ENCODE results near the gene COX7C.
A peak's percentile ranks its signal among the peaks of the same experiment; 100 is the strongest.
"Not testable (repeated sequence)": the region's sequence is repeated elsewhere in the genome, so short reads cannot be mapped to it uniquely, and the experiment has no call there.

The COX7C gene

GRCh38 chr5:86617756-86618576 is at the start of gene COX7C:
TSS of gene COX7C (plus strand) at chr5:86617941. CDS start at chr5:86618056, 115 bp downstream.
- Histone ChIP-seq H3K27me3 (ENCODE audit: insufficient read depth, low read length) (no peaks in the 10 kb centered on the region), H3K36me3 (ENCODE audit: insufficient read depth, low read length) (peaks cover 27% of the 10 kb centered on the region)

GRCh38 chr5:86569522-86570426 is 48.0 kb upstream of the COX7C start:
- not testable (repeated sequence) for H3K4me1 ChIP-seq (ENCODE audit: control insufficient read depth, insufficient read depth, low read length, unreplicated experiment); H3K27me3 ChIP-seq (ENCODE audit: insufficient read depth, low read length); H3K36me3 ChIP-seq (ENCODE audit: insufficient read depth, low read length); H3K79me2 ChIP-seq (ENCODE audit: control insufficient read depth, insufficient read depth, low read length, unreplicated experiment); H2AFZ ChIP-seq (ENCODE audit: low read length, unreplicated experiment); H3K4me3 ChIP-seq (ENCODE audit: low read depth, low read length); H3K27ac ChIP-seq (ENCODE audit: low read depth, low read length)

More at GRCh38 chr5:86617756-86618576, at the start of gene COX7C:
- peaks cover 5% of the 10 kb centered on the region for H3K4me1 ChIP-seq (ENCODE audit: control insufficient read depth, insufficient read depth, low read length, unreplicated experiment)
- H3K79me2 ChIP-seq (ENCODE audit: control insufficient read depth, insufficient read depth, low read length, unreplicated experiment): peaks cover 15% of the 10 kb centered on the region
- H3K27ac ChIP-seq (ENCODE audit: low read depth, low read length): 0 out of 2 replicates have a peak within 1 kb of the TSS, but pooled peaks have one; percentile 2
- peak within 1 kb of the TSS; percentile 93 for H3K4me3 ChIP-seq (ENCODE audit: low read depth, low read length)
- H2AFZ ChIP-seq (ENCODE audit: low read length, unreplicated experiment): peak within 1 kb of the TSS; percentile 94

GRCh38 chr5:86570427-86571083 is 47.2 kb upstream of the COX7C start:
- Histone ChIP-seq H3K27me3 (ENCODE audit: insufficient read depth, low read length) (no peaks in the 10 kb centered on the region), H3K27ac (ENCODE audit: low read depth, low read length) (no peak overlapping the region), H3K4me3 (ENCODE audit: low read depth, low read length) (no peak overlapping the region), H3K79me2 (ENCODE audit: control insufficient read depth, insufficient read depth, low read length, unreplicated experiment) (no peaks in the 10 kb centered on the region), H3K36me3 (ENCODE audit: insufficient read depth, low read length) (no peaks in the 10 kb centered on the region), H2AFZ (ENCODE audit: low read length, unreplicated experiment) (no peak overlapping the region), H3K4me1 (ENCODE audit: control insufficient read depth, insufficient read depth, low read length, unreplicated experiment) (no peaks in the 10 kb centered on the region)

- H2AFZ ChIP-seq (ENCODE audit: low read length, unreplicated experiment); H3K27me3 ChIP-seq (ENCODE audit: insufficient read depth, low read length); H3K36me3 ChIP-seq (ENCODE audit: insufficient read depth, low read length); H3K27ac ChIP-seq (ENCODE audit: low read depth, low read length); H3K79me2 ChIP-seq (ENCODE audit: control insufficient read depth, insufficient read depth, low read length, unreplicated experiment); H3K4me1 ChIP-seq (ENCODE audit: control insufficient read depth, insufficient read depth, low read length, unreplicated experiment); H3K4me3 ChIP-seq (ENCODE audit: low read depth, low read length): not testable (repeated sequence)
These were observed 46.6 kb upstream of the COX7C start for GRCh38 chr5:86571109-86571508.

- H3K27me3 ChIP-seq (ENCODE audit: insufficient read depth, low read length): no peaks in the 10 kb centered on the region
- H3K27ac ChIP-seq (ENCODE audit: low read depth, low read length): no peak overlapping the region
- H2AFZ ChIP-seq (ENCODE audit: low read length, unreplicated experiment): no peak overlapping the region
These were observed 44.8 kb upstream of the COX7C start for GRCh38 chr5:86572825-86573517.

GRCh38 chr5:86579502-86579901 is 38.2 kb upstream of the COX7C start:
- Histone ChIP-seq H3K27me3 (ENCODE audit: insufficient read depth, low read length) (0 out of 2 replicates have a peak, but pooled peaks cover 3% of the 10 kb centered on the region), H3K4me1 (ENCODE audit: control insufficient read depth, insufficient read depth, low read length, unreplicated experiment) (no peaks in the 10 kb centered on the region), H3K4me3 (ENCODE audit: low read depth, low read length) (no peak overlapping the region), H3K27ac (ENCODE audit: low read depth, low read length) (no peak overlapping the region), H2AFZ (ENCODE audit: low read length, unreplicated experiment) (no peak overlapping the region), H3K36me3 (ENCODE audit: insufficient read depth, low read length) (no peaks in the 10 kb centered on the region), H3K79me2 (ENCODE audit: control insufficient read depth, insufficient read depth, low read length, unreplicated experiment) (no peaks in the 10 kb centered on the region)

More at GRCh38 chr5:86572825-86573517, 44.8 kb upstream of the COX7C start:
- Histone ChIP-seq H3K4me3 (ENCODE audit: low read depth, low read length) (no peak overlapping the region), H3K79me2 (ENCODE audit: control insufficient read depth, insufficient read depth, low read length, unreplicated experiment) (no peaks in the 10 kb centered on the region), H3K4me1 (ENCODE audit: control insufficient read depth, insufficient read depth, low read length, unreplicated experiment) (no peaks in the 10 kb centered on the region), H3K36me3 (ENCODE audit: insufficient read depth, low read length) (no peaks in the 10 kb centered on the region)

GRCh38 chr5:86596476-86596875 is 21.3 kb upstream of the COX7C start:
- H2AFZ ChIP-seq (ENCODE audit: low read length, unreplicated experiment): no peak overlapping the region

GRCh38 chr5:86605881-86606280 is 11.9 kb upstream of the COX7C start:
- Histone ChIP-seq H3K4me3 (ENCODE audit: low read depth, low read length) (no peak overlapping the region), H3K27me3 (ENCODE audit: insufficient read depth, low read length) (peaks cover 12% of the 10 kb centered on the region; the same call in 1 of the 2 replicates), H3K4me1 (ENCODE audit: control insufficient read depth, insufficient read depth, low read length, unreplicated experiment) (no peaks in the 10 kb centered on the region), H3K27ac (ENCODE audit: low read depth, low read length) (no peak overlapping the region), H3K79me2 (ENCODE audit: control insufficient read depth, insufficient read depth, low read length, unreplicated experiment) (no peaks in the 10 kb centered on the region), H3K36me3 (ENCODE audit: insufficient read depth, low read length) (no peaks in the 10 kb centered on the region), H2AFZ (ENCODE audit: low read length, unreplicated experiment) (no peak overlapping the region)

More at GRCh38 chr5:86596476-86596875, 21.3 kb upstream of the COX7C start:
- Histone ChIP-seq H3K79me2 (ENCODE audit: control insufficient read depth, insufficient read depth, low read length, unreplicated experiment) (no peaks in the 10 kb centered on the region), H3K27me3 (ENCODE audit: insufficient read depth, low read length) (peaks cover 6% of the 10 kb centered on the region; the same call in 1 of the 2 replicates), H3K4me1 (ENCODE audit: control insufficient read depth, insufficient read depth, low read length, unreplicated experiment) (no peaks in the 10 kb centered on the region), H3K36me3 (ENCODE audit: insufficient read depth, low read length) (no peaks in the 10 kb centered on the region), H3K27ac (ENCODE audit: low read depth, low read length) (no peak overlapping the region), H3K4me3 (ENCODE audit: low read depth, low read length) (no peak overlapping the region)

- H3K4me3 ChIP-seq (ENCODE audit: low read depth, low read length): no peak overlapping the region
- H3K4me1 ChIP-seq (ENCODE audit: control insufficient read depth, insufficient read depth, low read length, unreplicated experiment): no peaks in the 10 kb centered on the region
- H3K27ac ChIP-seq (ENCODE audit: low read depth, low read length): no peak overlapping the region
- H2AFZ ChIP-seq (ENCODE audit: low read length, unreplicated experiment): no peak overlapping the region
- H3K27me3 ChIP-seq (ENCODE audit: insufficient read depth, low read length): no peaks in the 10 kb centered on the region
- no peaks in the 10 kb centered on the region for H3K36me3 ChIP-seq (ENCODE audit: insufficient read depth, low read length)
- peaks cover 7% of the 10 kb centered on the region for H3K79me2 ChIP-seq (ENCODE audit: control insufficient read depth, insufficient read depth, low read length, unreplicated experiment)
These were observed 4.3 kb upstream of the COX7C start for GRCh38 chr5:86613455-86613854.

GRCh38 chr5:86617309-86617755 is 409 bp upstream of the COX7C start:
- H3K27ac ChIP-seq (ENCODE audit: low read depth, low read length): no peak overlapping the region

More at GRCh38 chr5:86617309-86617755, 409 bp upstream of the COX7C start:
- peaks cover 15% of the 10 kb centered on the region for H3K79me2 ChIP-seq (ENCODE audit: control insufficient read depth, insufficient read depth, low read length, unreplicated experiment)
- H2AFZ ChIP-seq (ENCODE audit: low read length, unreplicated experiment): peak overlapping the region; percentile 91
- peaks cover 27% of the 10 kb centered on the region for H3K36me3 ChIP-seq (ENCODE audit: insufficient read depth, low read length)
- no peaks in the 10 kb centered on the region for H3K27me3 ChIP-seq (ENCODE audit: insufficient read depth, low read length)
- peaks cover 5% of the 10 kb centered on the region for H3K4me1 ChIP-seq (ENCODE audit: control insufficient read depth, insufficient read depth, low read length, unreplicated experiment)
- peak overlapping the region; percentile 93; the same call in 1 of the 2 replicates for H3K4me3 ChIP-seq (ENCODE audit: low read depth, low read length)
